A673 (cell line): Measurements from ENCODE around the gene FAM229B. TPM values are rescaled to one million over a fixed set of nuclear protein-coding genes. Genes with fewer than 3 reads are reported as not detected.
"Not testable (repeated sequence)": the region's sequence is repeated elsewhere in the genome, so short reads cannot be mapped to it uniquely, and the experiment has no call there.

Source experiments
- BruUV-seq: library from RNA; stranded (reverse); fragments of 400-500 nt; replicated peaks from 2 replicates; lab custom pipeline; 2021; lab: Mats Ljungman, UMichigan
- CTCF ChIA-PET: fragments of 300-600 bp; sonication (Branson Sonifier 250); formaldehyde crosslinking; loops from one replicate; lab custom pipeline; 2022; ENCODE audit warnings: antibody characterized with exemption; lab: Charles Lee
- POLR2A ChIA-PET: fragments of 300-600 bp; sonication (Branson Sonifier 250); formaldehyde crosslinking; loops from one replicate; lab custom pipeline; 2022; ENCODE audit warnings: antibody characterized with exemption; ENCODE audit not compliant: low non-redundant PET; lab: Charles Lee
- DNase-seq: peaks from one replicate; pipeline ENCODE4 v3.0.0-alpha.2; 2015; ENCODE audit warnings: low spot score
- H3K27ac ChIP-seq: fragments of 200-600 bp; sonication (generic); 2 replicates; pipeline ENCODE4 v1.5.1; 2016; ENCODE audit warnings: mixed run types, low read depth, mild to moderate bottlenecking, mixed read lengths, antibody characterized with exemption, low read length; ENCODE audit not compliant: poor library complexity, severe bottlenecking
- H3K27me3 ChIP-seq: fragments of 200-600 bp; sonication (generic); replicated peaks from 2 replicates; pipeline ENCODE4 v1.6.1; 2017; ENCODE audit warnings: mixed run types, low read depth, mild to moderate bottlenecking, mixed read lengths, antibody characterized with exemption, low read length; ENCODE audit not compliant: insufficient read depth, poor library complexity
- H3K36me3 ChIP-seq: fragments of 200-600 bp; sonication (generic); 2 replicates; pipeline ENCODE4 v1.6.1; 2016; ENCODE audit warnings: mixed run types, mild to moderate bottlenecking, mixed read lengths, antibody characterized with exemption, low read length; ENCODE audit not compliant: insufficient read depth, poor library complexity, severe bottlenecking
- H3K4me1 ChIP-seq: fragments of 200-600 bp; sonication (generic); 2 replicates; pipeline ENCODE4 v1.6.1; 2017; ENCODE audit warnings: mixed run types, mild to moderate bottlenecking, mixed read lengths, antibody characterized with exemption, low read length; ENCODE audit not compliant: insufficient read depth, poor library complexity, severe bottlenecking
- H3K4me3 ChIP-seq: fragments of 200-600 bp; sonication (generic); 2 replicates; pipeline ENCODE4 v1.5.1; 2016; ENCODE audit warnings: low read depth, mixed run types, mild to moderate bottlenecking, mixed read lengths, low read length; ENCODE audit not compliant: poor library complexity, severe bottlenecking
- H3K9me3 ChIP-seq: fragments of 200-600 bp; sonication (generic); 2 replicates; pipeline ENCODE4 v1.6.1; 2016; ENCODE audit warnings: mixed run types, low read depth, mild to moderate bottlenecking, mixed read lengths, antibody characterized with exemption, low read length; ENCODE audit not compliant: poor library complexity, severe bottlenecking
- CTCF ChIP-seq: fragments of 300-800, 200-600 bp; sonication (generic); conservative IDR thresholded peaks from 2 replicates; pipeline ENCODE4 v1.5.1; 2017; ENCODE audit warnings: low read depth, mild to moderate bottlenecking, antibody characterized with exemption, low read length, moderate library complexity, mixed read lengths
- EZH2 ChIP-seq: fragments of 200-600 bp; sonication (generic); IDR thresholded peaks from 2 replicates; pipeline ENCODE4 v1.6.1; 2017; ENCODE audit warnings: borderline replicate concordance, low read depth, mild to moderate bottlenecking, mixed read lengths, antibody characterized with exemption, low read length; ENCODE audit not compliant: poor library complexity, severe bottlenecking
- intact Hi-C: fragments of 100-400 bp; cut with micrococcal nuclease; formaldehyde crosslinking; loops from one replicate; pipeline ENCODE4 v1.10.0; 2022; ENCODE audit not compliant: unreplicated experiment
- total RNA-seq: library from RNA; stranded (reverse); gene quantifications from 2 replicates; pipeline ENCODE4 v1.2.3, GENCODE V29; 2021

The FAM229B gene
- total RNA-seq, 1 experiment from 2014 or later: 10.5 TPM

- H3K27me3 ChIP-seq: no peaks in the 10 kb centered on the region
These were observed 42.5 kb upstream of the FAM229B start for GRCh38 chr6:112044856-112045255.

GRCh38 chr6:112047523-112047922 is 39.9 kb upstream of the FAM229B start:
- intact Hi-C loops, POLR2A ChIA-PET, DNase-seq, H3K27me3 ChIP-seq, H3K9me3 ChIP-seq, H3K4me1 ChIP-seq, H3K27ac ChIP-seq, BruUV-seq, H3K4me3 ChIP-seq, CTCF ChIA-PET, H3K36me3 ChIP-seq: not testable (repeated sequence)

More at GRCh38 chr6:112044856-112045255, 42.5 kb upstream of the FAM229B start:
- intact Hi-C loops: loop anchor here (5.0 kb wide), 2 partner anchors 563 to 1518 kb away; partner anchors contain the start of gene REV3L
- H3K4me1 ChIP-seq: no peaks in the 10 kb centered on the region
- TF ChIP-seq EZH2 (no peak), CTCF (no peak)
- BruUV-seq: no TSS peak
- H3K27ac ChIP-seq: no peak overlapping the region
- CTCF ChIA-PET: interaction anchor here (1.0 kb wide), 1 partner anchor 17 kb away, joined by 3 read pairs; no protein-coding TSS in a partner anchor
- POLR2A ChIA-PET: no interaction called here
- no peak for DNase-seq
- H3K9me3 ChIP-seq: no peaks in the 10 kb centered on the region
- no peak overlapping the region for H3K4me3 ChIP-seq
- no peaks in the 10 kb centered on the region for H3K36me3 ChIP-seq

- Histone ChIP-seq H3K9me3 (no peaks in the 10 kb centered on the region), H3K27ac (no peak overlapping the region), H3K27me3 (no peaks in the 10 kb centered on the region), H3K4me1 (no peaks in the 10 kb centered on the region), H3K4me3 (no peak overlapping the region), H3K36me3 (no peaks in the 10 kb centered on the region)
- BruUV-seq: no TSS peak
- CTCF ChIA-PET: no interaction called here
- intact Hi-C loops: no loop called here
- no peak for DNase-seq
- POLR2A ChIA-PET: interaction anchor here (0.6 kb wide), 1 partner anchor 22 kb away, joined by 3 read pairs; no protein-coding TSS in a partner anchor
- no peak for TF ChIP-seq CTCF
- TF ChIP-seq EZH2: no peak
These were observed 38.2 kb upstream of the FAM229B start for GRCh38 chr6:112049026-112049799.
